Astrocyte of the spinal cord (primary cell): Measurements from ENCODE around the gene FKBP10.

ENCODE experiments used
- DNase-seq: peaks from one replicate; pipeline ENCODE4 v3.0.0; 2011; ENCODE audit warnings: low read depth, low spot score
- H3K4me3 ChIP-seq: 2 replicates; pipeline ENCODE4 v1.5.1; 2011; ENCODE audit warnings: low read depth, mild to moderate bottlenecking, low read length, moderate library complexity
- CTCF ChIP-seq: IDR thresholded peaks from 2 replicates; pipeline ENCODE4 v1.5.1; 2012; ENCODE audit warnings: low read depth, mild to moderate bottlenecking, low read length, inconsistent platforms
- in situ Hi-C: cut with HindIII; loops from 2 replicates; pipeline ENCODE4 v1.10.0; 2017; ENCODE audit warnings: low sequenced_read_pairs

The FKBP10 gene

GRCh38 chr17:41769346-41769862, 43.4 kb upstream of the FKBP10 start:
- no peak for DNase-seq
- no peak for TF ChIP-seq CTCF
- in situ Hi-C loops = no loop called here
- H3K4me3 ChIP-seq = no peak overlapping the region

GRCh38 chr17:41769985-41770384, 42.8 kb upstream of the FKBP10 start:
- H3K4me3 ChIP-seq = no peak overlapping the region
- in situ Hi-C loops = no loop called here
- no peak for TF ChIP-seq CTCF
- DNase-seq = no peak

DNA sequence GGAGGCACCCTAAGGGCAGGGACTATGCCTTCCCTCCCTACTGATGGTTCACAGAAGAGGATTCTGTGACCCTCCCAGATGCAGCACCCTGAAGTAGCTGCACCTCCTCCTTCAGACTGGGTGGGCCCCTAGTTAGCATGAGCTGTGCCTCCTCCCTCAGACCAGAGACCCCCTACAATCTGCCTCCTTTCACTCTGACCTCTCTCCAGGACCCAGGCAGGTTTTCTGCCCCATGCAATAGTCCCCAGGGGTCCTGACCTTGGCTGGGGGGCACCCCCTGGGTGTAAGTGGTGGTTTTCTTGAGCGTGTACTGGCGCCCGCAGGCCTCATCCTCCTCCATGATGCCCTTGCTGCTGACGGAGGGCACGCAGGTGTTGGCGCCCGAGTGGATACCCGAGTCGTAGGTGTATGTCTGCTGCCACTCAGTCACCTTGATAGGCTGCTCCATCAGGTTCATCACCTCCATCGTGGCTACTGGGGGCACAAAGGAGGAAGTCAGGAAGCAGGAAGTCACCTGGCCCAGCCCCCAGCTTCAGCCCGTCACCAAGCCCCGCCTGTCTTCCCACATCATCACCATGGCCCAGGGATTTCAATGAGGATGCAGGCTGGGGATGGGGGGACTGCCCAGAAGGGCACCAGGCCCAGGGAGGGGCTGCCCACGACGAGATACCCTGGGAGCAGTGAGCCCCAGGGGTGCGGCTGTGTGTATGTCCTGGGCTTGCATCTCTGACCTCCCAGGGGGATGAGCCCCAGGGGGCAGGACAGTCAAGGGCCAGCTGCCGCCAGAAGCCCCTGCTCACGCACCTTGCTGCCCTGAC, 41.2 kb upstream of the FKBP10 start:
- in situ Hi-C loops = no loop called here
- no peak overlapping the region for H3K4me3 ChIP-seq
- no peak for TF ChIP-seq CTCF
- DNase-seq = no peak

- TF ChIP-seq CTCF = no peak
- no peak for DNase-seq
- in situ Hi-C loops = no loop called here
- no peak overlapping the region for H3K4me3 ChIP-seq
Observed at GRCh38 chr17:41772218-41772585, 40.6 kb upstream of the FKBP10 start.

DNA sequence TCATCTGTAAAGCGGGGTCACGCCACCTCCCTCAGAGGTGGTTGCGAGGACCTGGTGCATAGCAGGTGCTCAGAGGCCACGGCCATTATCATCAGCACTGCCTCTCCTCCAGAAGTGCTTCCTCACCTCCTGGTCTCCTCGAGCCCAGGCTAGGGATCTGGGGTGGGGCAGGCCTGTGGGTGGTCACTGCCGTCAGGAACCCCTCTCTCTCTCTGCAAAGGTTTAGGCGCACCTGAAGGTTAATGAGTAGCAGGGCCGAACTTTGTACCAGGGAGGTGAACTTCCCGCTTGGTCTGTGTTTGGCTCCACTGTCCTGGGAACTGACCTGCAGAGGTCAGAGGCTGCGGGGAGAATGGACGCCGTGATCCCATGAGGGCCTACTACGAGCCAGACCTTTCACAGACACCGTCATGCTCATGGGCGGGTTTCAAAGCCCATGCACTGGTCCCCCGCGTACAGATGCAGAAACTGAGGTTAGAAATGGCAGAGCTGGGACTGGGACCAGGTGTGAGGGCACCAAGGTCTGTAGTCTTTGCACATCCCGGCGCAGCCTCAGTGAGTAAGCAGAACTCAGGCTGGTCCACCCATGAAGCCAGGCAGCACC, 40.1 kb upstream of the FKBP10 start:
- H3K4me3 ChIP-seq = no peak overlapping the region
- no peak for TF ChIP-seq CTCF
- in situ Hi-C loops = no loop called here
- no peak for DNase-seq

DNA sequence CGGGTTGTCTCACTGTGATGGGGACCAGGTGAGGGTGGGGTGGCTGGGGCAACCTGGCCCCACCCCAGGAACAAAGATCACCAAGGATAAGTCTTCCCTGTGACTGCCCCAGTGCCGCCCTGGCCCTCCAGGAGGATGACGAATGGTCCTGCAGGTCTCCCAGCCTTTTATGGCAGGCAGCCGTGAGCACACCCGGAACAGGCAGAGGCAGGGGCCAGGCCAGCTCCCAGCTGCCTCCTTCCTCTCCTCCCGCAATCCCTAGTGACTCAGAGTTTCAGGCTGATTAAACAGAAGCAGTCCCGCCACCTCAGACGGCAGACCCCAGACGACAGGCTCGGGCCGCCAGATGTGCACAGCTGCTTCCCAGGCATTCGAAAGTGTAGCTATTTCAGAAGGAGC, 39.6 kb upstream of the FKBP10 start:
- in situ Hi-C loops = no loop called here
- H3K4me3 ChIP-seq = no peak overlapping the region
- peak; percentile 87 for DNase-seq
- no peak for TF ChIP-seq CTCF
